ENCODE measurements around the gene MYMK.

Gene MYMK

GRCh38 chr9:133557581-133557980 is 32.8 kb upstream of the MYMK start:
- no peak for DNase-seq

- DNase-seq = no peak
Observed at GRCh38 chr9:133556354-133556753, 31.6 kb upstream of the MYMK start.

- DNase-seq = no peak
Observed at GRCh38 chr9:133554729-133555128, 30.0 kb upstream of the MYMK start.

- DNase-seq = no peak
Observed at GRCh38 chr9:133553973-133554713, 29.4 kb upstream of the MYMK start.

GRCh38 chr9:133553123-133553522 is 28.4 kb upstream of the MYMK start:
- no peak for DNase-seq

- DNase-seq = no peak
Observed at GRCh38 chr9:133552236-133552635, 27.5 kb upstream of the MYMK start.

- DNase-seq = no peak
Observed at GRCh38 chr9:133551446-133551845, 26.7 kb upstream of the MYMK start.

GRCh38 chr9:133547116-133547515 is 22.4 kb upstream of the MYMK start:
- no peak for DNase-seq

GRCh38 chr9:133546287-133546680 is 21.5 kb upstream of the MYMK start:
- DNase-seq = no peak

- no peak for DNase-seq
Observed at GRCh38 chr9:133545494-133546286, 20.9 kb upstream of the MYMK start.

GRCh38 chr9:133543772-133544467 is 19.2 kb upstream of the MYMK start:
- no peak for DNase-seq

GRCh38 chr9:133542002-133542401 is 17.2 kb upstream of the MYMK start:
- DNase-seq = no peak

GRCh38 chr9:133540698-133541025 is 15.9 kb upstream of the MYMK start:
- DNase-seq = no peak

GRCh38 chr9:133539991-133540697 is 15.4 kb upstream of the MYMK start:
- no peak for DNase-seq

GRCh38 chr9:133538851-133539833 is 14.4 kb upstream of the MYMK start:
- no peak for DNase-seq

- DNase-seq = no peak
Observed at GRCh38 chr9:133538176-133538575, 13.4 kb upstream of the MYMK start.

- DNase-seq = no peak
Observed at GRCh38 chr9:133537257-133537656, 12.5 kb upstream of the MYMK start.

GRCh38 chr9:133536536-133536935 is 11.8 kb upstream of the MYMK start:
- DNase-seq = no peak

- no peak for DNase-seq
Observed at GRCh38 chr9:133536080-133536479, 11.3 kb upstream of the MYMK start.

- DNase-seq = no peak
Observed at GRCh38 chr9:133535306-133535877, 10.6 kb upstream of the MYMK start.

All from activated CD4-positive, alpha-beta T cell treated with anti-CD3 and anti-CD28 coated beads, Interleukin-10, Interleukin-2, amounts not matched to agents 100 ng/mL and 50 ng/mL, durations not matched to agents 16 hours and 8 hours (primary cell).